ENCODE results near the gene ABCA1. TPM values are rescaled to one million over a fixed set of nuclear protein-coding genes. Genes with fewer than 3 reads are reported as not detected.
"Not testable (repeated sequence)": the region's sequence is repeated elsewhere in the genome, so short reads cannot be mapped to it uniquely, and the experiment has no call there.

Gene ABCA1
- total RNA-seq, 1 donor from 2014 or later: 10.8 TPM

DNA sequence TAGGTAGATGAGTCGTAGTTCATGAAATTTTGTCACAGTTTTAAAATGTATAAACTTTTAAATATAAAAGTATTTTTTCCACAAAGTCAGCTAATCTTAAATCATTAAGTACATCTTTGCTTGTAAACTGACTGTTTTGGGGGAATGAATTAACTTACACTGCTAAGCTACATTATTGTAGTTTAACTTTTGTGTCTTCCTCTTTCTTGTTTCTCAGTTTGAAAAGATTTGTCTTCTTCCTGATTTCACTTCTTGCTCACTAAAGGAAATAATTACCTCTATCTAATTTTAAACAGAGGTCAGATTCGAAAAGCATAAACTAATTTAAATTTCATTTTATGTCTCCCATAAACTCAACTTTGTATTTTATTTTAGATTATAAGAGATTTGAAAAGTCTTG is 158.3 kb downstream of the ABCA1 start:
- H3K9me3 ChIP-seq (replicated peaks): no peaks in the 10 kb centered on the region
- H3K27ac ChIP-seq (replicated peaks): peak overlapping the region; percentile 21
- H3K36me3 ChIP-seq: peaks cover 6% of the 10 kb centered on the region
- intact Hi-C loops (cut with micrococcal nuclease): no loop called here
- no peak for DNase-seq
- H3K27me3 ChIP-seq (ENCODE audit: low read depth): no peaks in the 10 kb centered on the region
- H3K4me3 ChIP-seq: no peak overlapping the region
- no peak for TF ChIP-seq CTCF (IDR thresholded peaks at IDR 0.05; ENCODE audit: borderline replicate concordance)
- peaks cover 34% of the 10 kb centered on the region for H3K4me1 ChIP-seq

DNA sequence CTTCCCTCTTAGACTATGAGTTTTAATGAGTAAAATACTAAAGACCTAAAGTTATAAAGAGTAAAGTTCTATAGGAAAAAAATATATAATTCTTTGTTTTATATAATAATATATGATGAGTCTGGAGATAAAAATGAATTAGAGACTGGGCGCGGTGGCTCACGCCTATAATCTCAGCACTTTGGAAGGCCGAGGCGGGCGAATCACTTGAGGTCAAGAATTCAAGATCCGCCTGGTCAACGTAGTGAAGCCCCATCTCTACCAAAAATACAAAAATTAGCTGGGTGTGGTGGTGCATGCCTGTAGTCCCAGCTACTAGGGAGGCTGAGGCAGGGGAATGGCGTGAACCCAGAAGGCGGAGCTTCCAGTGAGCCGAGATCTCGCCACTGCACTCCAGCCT is 158.9 kb downstream of the ABCA1 start:
- peaks cover 40% of the 10 kb centered on the region for H3K4me1 ChIP-seq
- H3K27ac ChIP-seq (replicated peaks); DNase-seq; H3K9me3 ChIP-seq (replicated peaks); H3K27me3 ChIP-seq (ENCODE audit: low read depth); H3K4me3 ChIP-seq; H3K36me3 ChIP-seq; intact Hi-C loops (cut with micrococcal nuclease): not testable (repeated sequence)

- Histone ChIP-seq H3K4me1 (peaks cover 29% of the 10 kb centered on the region), H3K4me3 (no peak overlapping the region), H3K36me3 (peaks cover 6% of the 10 kb centered on the region), H3K9me3 (replicated peaks) (no peaks in the 10 kb centered on the region), H3K27ac (replicated peaks) (no peak overlapping the region), H3K27me3 (ENCODE audit: low read depth) (no peaks in the 10 kb centered on the region)
- TF ChIP-seq CTCF (IDR thresholded peaks at IDR 0.05; ENCODE audit: borderline replicate concordance): no peak
- no peak for DNase-seq
- intact Hi-C loops (cut with micrococcal nuclease): no loop called here
These were observed 160.4 kb downstream of the ABCA1 start for GRCh38 chr9:104767507-104767906.

DNA sequence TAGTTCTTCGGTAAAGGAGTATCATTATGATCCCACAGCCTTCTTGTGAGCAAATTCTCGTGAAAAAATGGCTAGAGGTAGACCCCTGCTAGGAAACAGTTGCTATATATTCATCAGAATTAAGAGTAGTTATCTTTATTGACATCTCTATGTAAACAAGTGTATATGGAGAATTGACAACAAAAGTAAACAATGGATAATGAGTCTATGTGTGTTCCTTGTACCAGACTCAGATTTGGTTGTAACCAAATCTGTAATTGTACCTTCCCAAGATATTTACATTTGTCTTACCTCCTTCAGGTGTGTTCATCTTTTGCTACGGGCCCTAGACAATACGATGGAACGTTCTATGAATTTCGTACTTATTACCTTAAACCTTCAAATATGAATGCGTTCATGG is 161.9 kb downstream of the ABCA1 start:
- Histone ChIP-seq H3K27ac (replicated peaks) (peak overlapping the region; percentile 89), H3K27me3 (ENCODE audit: low read depth) (no peaks in the 10 kb centered on the region), H3K36me3 (no peaks in the 10 kb centered on the region), H3K4me3 (peak overlapping the region; percentile 82), H3K9me3 (replicated peaks) (no peaks in the 10 kb centered on the region), H3K4me1 (peaks cover 26% of the 10 kb centered on the region)
- TF ChIP-seq CTCF (IDR thresholded peaks at IDR 0.05; ENCODE audit: borderline replicate concordance): no peak
- intact Hi-C loops (cut with micrococcal nuclease): no loop called here
- no peak for DNase-seq

- intact Hi-C loops (cut with micrococcal nuclease): no loop called here
- Histone ChIP-seq H3K27ac (replicated peaks) (peak overlapping the region; percentile 89), H3K36me3 (no peaks in the 10 kb centered on the region), H3K9me3 (replicated peaks) (no peaks in the 10 kb centered on the region), H3K4me1 (peaks cover 24% of the 10 kb centered on the region), H3K27me3 (ENCODE audit: low read depth) (no peaks in the 10 kb centered on the region), H3K4me3 (peak overlapping the region; percentile 82)
- no peak for TF ChIP-seq CTCF (IDR thresholded peaks at IDR 0.05; ENCODE audit: borderline replicate concordance)
- no peak for DNase-seq
These were observed 162.8 kb downstream of the ABCA1 start for GRCh38 chr9:104765138-104765537.

GRCh38 chr9:104758974-104759373 is 169.0 kb downstream of the ABCA1 start:
- DNase-seq: no peak
- Histone ChIP-seq H3K27me3 (ENCODE audit: low read depth) (no peaks in the 10 kb centered on the region), H3K9me3 (replicated peaks) (no peaks in the 10 kb centered on the region), H3K36me3 (peaks cover 31% of the 10 kb centered on the region), H3K4me3 (no peak overlapping the region), H3K27ac (replicated peaks) (peak overlapping the region; percentile 63), H3K4me1 (peaks cover 14% of the 10 kb centered on the region)
- TF ChIP-seq CTCF (IDR thresholded peaks at IDR 0.05; ENCODE audit: borderline replicate concordance): no peak
- intact Hi-C loops (cut with micrococcal nuclease): no loop called here
